OCI-LY7 (cell line): Measurements from ENCODE around the gene ETV1.

Source experiments
- CTCF ChIP-seq: fragments of 200-600 bp; sonication (generic); conservative IDR thresholded peaks from 2 replicates; pipeline ENCODE4 v1.5.1; 2014; ENCODE audit warnings: mild to moderate bottlenecking, antibody characterized with exemption, low read length, moderate library complexity, mixed read lengths
- EZH2phosphoT487 ChIP-seq: fragments of 200-600 bp; sonication (generic); IDR thresholded peaks from 2 replicates; pipeline ENCODE4 v1.6.1; 2018; ENCODE audit warnings: low read depth, borderline replicate concordance, mild to moderate bottlenecking, mixed run types, antibody characterized with exemption, low read length, moderate library complexity, mixed read lengths

- TF ChIP-seq CTCF, result no peak
- no peak for TF ChIP-seq EZH2phosphoT487
Observed at GRCh38 chr7:13874783-13875182, 114.7 kb downstream of the ETV1 start.
